HG02943 (cell line): ENCODE data around the gene MDP1.

ENCODE experiments used
- ATAC-seq: cut with Tn5 transposase; IDR thresholded peaks from one replicate; pipeline ENCODE4 v1.9.1; 2021; ENCODE audit warnings: mild to moderate bottlenecking, low read depth, moderate library complexity; ENCODE audit not compliant: unreplicated experiment

Gene MDP1

GRCh38 chr14:24185026-24185425, 30.8 kb downstream of the MDP1 start:
- no peak for ATAC-seq

- ATAC-seq: no peak
These were observed 31.5 kb downstream of the MDP1 start for GRCh38 chr14:24184104-24184970.

DNA sequence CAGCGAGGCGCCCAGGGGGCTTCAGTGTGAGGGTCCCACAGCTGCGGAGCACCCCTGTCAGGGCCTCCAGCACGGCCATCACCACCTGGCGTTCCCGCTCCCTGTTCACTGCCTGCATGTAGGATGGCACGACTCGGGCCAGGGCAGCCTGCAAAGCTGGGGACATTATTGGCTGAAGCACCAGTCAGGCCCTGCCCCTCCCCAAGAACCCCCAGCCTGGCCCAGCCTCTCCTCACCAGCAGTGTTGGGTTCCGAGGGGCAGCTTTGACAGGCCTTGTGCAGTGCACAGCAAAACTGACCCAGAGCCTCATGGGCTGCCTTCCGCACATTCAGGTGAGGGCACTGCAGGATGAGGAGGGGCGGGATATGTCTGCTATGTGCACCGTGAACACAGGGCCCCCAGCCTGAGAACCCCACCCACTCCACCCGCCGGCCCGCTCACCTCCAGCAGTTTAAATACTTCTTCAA, 32.8 kb downstream of the MDP1 start:
- no peak for ATAC-seq

GRCh38 chr14:24182110-24182882, 33.6 kb downstream of the MDP1 start:
- no peak for ATAC-seq

GRCh38 chr14:24181371-24182077, 34.3 kb downstream of the MDP1 start:
- no peak for ATAC-seq

- no peak for ATAC-seq
These were observed 35.7 kb downstream of the MDP1 start for GRCh38 chr14:24179961-24180796.

- ATAC-seq: no peak
These were observed 36.4 kb downstream of the MDP1 start for GRCh38 chr14:24179294-24179960.

- no peak for ATAC-seq
These were observed 37.3 kb downstream of the MDP1 start for GRCh38 chr14:24178399-24179178.

DNA sequence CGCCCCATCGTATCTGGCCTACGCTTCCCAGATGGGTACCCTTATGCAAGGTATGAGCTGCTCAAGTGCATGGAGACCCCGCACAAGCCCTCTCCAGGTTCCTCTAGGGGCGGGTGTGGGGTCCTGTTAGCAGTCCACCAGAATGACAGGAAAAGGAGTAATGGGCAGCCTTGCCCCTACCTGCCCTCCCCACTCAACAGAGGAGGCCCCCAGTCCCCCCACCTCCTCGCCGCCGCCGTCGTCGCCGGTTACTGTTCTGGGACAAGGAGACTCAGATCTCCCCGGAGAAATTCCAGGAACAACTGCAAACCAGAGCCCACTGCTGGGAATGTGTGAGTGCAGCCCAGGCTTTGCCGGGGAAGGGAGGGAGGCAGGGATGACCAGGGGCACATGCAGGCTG, 38.0 kb downstream of the MDP1 start:
- ATAC-seq: no peak

DNA sequence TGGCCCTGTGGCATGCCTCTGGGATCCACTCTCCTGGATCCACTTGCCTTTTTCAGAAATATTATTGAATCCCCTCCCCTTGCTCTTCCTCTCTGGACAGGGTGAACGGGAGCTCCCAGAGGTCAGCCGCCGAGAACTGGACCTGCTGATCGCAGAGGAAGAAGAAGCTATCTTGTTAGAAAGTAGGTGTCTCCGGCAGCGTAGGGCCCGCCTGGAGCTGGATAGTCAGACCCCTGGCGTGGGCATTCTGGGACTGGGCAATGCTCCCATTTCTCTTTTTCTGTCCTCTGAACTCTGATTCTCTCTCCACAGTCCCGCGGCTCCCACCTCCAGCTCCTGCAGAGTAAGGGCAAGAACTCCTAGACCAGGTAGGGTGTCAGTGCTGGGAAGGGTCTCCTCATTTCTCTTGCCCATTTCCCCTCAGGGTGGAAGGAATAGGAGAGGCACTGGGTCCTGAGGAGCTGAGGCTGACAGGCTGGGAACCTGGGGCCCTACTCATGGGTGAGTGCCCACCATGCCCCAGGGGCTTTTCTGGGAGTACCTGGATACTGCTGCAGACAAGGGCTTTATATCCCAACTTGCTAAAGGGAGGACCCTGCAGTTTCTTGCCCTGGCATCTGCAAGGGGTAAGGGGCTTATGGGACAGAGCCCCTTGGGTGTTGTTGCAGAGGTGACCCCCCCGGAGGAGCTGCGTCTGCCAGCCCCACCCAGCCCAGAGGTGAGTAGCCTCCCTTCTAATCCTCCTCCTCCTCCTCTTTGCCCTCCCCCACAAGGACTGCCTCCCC, 38.6 kb downstream of the MDP1 start:
- no peak for ATAC-seq

- ATAC-seq: no peak
These were observed 39.3 kb downstream of the MDP1 start for GRCh38 chr14:24176599-24176998.

DNA sequence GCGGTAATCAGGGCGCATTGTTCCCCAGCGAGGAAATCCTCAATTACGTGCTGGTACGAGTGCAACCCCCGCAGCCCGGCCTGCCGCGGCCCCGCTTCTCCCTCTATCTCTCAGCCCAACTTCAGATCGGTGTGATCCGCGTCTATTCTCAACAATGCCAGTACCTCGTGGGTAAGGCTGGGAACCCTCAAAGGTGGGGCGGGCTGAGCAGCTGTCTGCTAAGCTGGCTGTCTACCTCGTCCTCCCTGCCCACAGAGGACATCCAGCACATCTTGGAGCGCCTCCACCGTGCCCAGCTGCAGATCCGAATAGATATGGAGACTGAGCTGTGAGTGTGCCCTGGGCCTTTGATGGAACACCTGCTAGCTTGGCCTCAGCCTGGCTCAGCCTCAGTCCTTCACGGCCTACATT, 43.0 kb downstream of the MDP1 start:
- no peak for ATAC-seq

DNA sequence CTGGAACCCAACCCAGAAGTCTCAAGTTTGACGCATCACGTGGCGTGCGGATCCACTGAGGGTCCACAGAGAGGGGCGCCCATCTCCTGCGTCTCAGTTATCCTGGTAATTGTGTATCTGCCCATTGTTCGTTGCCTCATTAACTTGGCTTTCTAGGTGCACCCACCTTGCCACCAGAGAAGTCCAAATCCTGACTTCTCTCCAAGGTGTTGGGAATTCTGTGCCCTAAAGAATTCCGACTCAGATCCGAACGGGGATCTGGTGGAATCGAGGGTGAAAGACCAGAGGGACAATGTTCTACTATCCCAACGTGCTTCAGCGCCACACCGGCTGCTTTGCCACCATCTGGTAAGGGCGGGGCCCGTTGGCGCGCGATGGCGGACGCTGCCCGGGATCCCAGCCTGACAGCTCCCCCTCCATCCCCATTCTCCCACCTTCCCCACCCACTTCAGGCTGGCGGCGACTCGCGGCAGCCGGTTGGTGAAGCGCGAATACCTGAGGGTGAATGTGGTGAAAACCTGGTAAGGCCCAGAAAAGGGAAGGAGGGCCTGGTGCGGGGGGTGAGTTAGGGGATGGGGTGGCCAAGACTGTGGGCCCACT, 43.5 kb downstream of the MDP1 start:
- no peak for ATAC-seq

DNA sequence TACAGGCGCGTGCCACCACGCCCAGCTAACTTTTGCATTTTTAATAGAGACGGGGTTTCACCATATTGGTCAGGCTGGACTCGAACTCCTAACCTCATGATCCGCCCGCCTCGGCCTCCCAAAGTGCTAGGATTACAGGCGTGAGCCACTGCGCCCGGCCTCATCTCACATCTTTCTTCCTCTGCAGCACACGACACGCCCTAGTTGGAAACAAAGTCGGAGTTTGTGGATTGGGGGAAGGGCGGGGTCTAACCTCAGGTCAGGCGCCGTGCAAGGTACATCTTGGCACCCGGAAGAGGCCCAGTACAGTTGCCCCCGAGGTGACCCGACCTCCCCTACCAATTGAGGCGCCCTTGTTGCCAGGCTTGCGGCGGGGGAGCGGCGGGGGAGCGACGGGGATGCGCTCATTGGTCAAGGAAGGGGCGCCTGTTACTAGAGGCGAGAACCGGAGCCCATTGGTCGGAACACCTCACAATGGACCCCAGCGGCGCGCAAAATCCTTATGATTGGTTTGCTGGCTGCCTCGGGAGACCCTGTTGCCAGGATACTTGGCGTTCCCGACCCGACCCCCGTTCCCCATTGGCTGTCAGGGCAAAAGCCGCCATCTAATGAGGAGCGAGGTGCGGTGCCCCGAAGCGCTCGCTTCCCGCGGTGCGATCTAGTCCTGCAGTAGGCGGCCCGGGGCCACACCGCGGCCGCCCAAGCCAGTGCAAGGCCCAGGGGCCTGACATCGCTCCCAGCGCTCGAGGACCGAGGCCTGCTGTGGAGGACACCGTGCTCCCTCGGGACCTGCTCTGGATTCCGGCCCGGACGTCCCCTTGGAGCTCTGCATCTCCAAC, 44.2 kb downstream of the MDP1 start, which contains the start of gene REC8:
REC8 (plus strand) TSS at position 659 of the 839 bp plus-strand sequence. CDS start 473 bp downstream, outside the sequence.
- ATAC-seq: peak; percentile 81

DNA sequence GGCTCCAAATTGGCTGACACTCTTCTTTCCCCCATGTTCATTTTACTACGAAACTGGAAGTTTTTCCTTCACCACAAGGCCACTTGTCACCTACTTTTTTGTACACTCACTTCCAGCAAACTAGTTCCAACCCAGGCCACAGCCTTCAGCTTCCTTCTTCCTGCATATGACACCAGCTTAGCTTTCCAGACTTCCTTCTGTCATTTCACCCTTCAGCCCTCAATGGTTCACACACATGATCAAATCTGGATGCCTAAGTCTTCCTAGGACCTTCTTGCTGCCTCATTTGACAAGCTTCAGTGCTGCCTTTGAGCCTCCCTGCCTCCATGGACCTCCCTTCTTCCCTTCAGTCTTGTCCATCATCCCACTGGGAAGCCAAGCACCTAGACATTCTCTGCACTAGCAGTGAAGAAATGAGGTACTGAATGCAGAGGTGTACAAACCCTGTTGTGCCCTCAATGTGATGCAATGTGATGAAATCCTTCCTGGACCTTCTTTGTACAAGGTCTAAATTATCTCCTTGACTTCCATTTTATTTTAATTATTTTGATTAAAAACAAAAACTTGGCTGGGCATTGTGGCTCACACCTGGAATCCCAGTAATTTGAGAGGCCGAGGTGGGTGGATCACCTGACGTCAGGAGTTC, 48.3 kb downstream of the MDP1 start:
- no peak for ATAC-seq

GRCh38 chr14:24165785-24166184, 50.1 kb downstream of the MDP1 start:
- no peak for ATAC-seq
